Measurements from ENCODE around the gene SCNM1.

GRCh38 chr1:151184211-151184610, 18.3 kb downstream of the SCNM1 start:
- TF ChIP-seq, protein P1, sequence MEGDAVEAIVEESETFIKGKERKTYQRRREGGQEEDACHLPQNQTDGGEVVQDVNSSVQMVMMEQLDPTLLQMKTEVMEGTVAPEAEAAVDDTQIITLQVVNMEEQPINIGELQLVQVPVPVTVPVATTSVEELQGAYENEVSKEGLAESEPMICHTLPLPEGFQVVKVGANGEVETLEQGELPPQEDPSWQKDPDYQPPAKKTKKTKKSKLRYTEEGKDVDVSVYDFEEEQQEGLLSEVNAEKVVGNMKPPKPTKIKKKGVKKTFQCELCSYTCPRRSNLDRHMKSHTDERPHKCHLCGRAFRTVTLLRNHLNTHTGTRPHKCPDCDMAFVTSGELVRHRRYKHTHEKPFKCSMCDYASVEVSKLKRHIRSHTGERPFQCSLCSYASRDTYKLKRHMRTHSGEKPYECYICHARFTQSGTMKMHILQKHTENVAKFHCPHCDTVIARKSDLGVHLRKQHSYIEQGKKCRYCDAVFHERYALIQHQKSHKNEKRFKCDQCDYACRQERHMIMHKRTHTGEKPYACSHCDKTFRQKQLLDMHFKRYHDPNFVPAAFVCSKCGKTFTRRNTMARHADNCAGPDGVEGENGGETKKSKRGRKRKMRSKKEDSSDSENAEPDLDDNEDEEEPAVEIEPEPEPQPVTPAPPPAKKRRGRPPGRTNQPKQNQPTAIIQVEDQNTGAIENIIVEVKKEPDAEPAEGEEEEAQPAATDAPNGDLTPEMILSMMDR (IDR thresholded peaks at IDR 0.05; ENCODE audit: low read depth, low read length) = no peak
- TF ChIP-seq POLR2A (IDR thresholded peaks at IDR 0.05; ENCODE audit: extremely low read depth, insufficient read length) (no peak), MYC (IDR thresholded peaks at IDR 0.05; ENCODE audit: low read depth, low read length) (no peak)

Measured in NB4 (cell line).